Suprapubic skin (tissue), 4 donors: ENCODE results near the gene KCNIP3.

Experiments used
- EP300 ChIP-seq: sonication (generic); formaldehyde crosslinking; IDR thresholded peaks from one replicate; pipeline ENCODE4 v1.6.1; 2017; ENCODE audit warnings: antibody characterized with exemption
- POLR2A ChIP-seq, 2 donors: fragments of 450-650 bp; IDR thresholded peaks; one replicate each; pipeline ENCODE4 v1.6.1; 2017; ENCODE audit warnings: antibody characterized with exemption in 2 of 2, mild to moderate bottlenecking in 2 of 2, moderate library complexity in 2 of 2
- POLR2AphosphoS5 ChIP-seq, 3 donors: sonication (generic); formaldehyde crosslinking; IDR thresholded peaks; one replicate each; pipeline ENCODE4 v1.6.1; 2017; ENCODE audit warnings: antibody characterized with exemption in 3 of 3
- TF ChIP-seq, protein P1 (sequence below), 2 donors: fragments of 200-600 bp in 1 of 2; fragments of 450-650 bp in 1 of 2; sonication (generic) in 1 of 2; IDR thresholded peaks; one replicate each; pipeline ENCODE4 v1.5.1; 2016 to 2019; ENCODE audit warnings: antibody characterized with exemption in 2 of 2, mild to moderate bottlenecking in 1 of 2, moderate library complexity in 1 of 2

GRCh38 chr2:95269036-95269680, 28.0 kb upstream of the KCNIP3 start:
- TF ChIP-seq, protein P1, sequence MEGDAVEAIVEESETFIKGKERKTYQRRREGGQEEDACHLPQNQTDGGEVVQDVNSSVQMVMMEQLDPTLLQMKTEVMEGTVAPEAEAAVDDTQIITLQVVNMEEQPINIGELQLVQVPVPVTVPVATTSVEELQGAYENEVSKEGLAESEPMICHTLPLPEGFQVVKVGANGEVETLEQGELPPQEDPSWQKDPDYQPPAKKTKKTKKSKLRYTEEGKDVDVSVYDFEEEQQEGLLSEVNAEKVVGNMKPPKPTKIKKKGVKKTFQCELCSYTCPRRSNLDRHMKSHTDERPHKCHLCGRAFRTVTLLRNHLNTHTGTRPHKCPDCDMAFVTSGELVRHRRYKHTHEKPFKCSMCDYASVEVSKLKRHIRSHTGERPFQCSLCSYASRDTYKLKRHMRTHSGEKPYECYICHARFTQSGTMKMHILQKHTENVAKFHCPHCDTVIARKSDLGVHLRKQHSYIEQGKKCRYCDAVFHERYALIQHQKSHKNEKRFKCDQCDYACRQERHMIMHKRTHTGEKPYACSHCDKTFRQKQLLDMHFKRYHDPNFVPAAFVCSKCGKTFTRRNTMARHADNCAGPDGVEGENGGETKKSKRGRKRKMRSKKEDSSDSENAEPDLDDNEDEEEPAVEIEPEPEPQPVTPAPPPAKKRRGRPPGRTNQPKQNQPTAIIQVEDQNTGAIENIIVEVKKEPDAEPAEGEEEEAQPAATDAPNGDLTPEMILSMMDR (IDR thresholded peaks at IDR 0.05): no peak
- TF ChIP-seq POLR2A (IDR thresholded peaks at IDR 0.05) (no peak), POLR2AphosphoS5 (IDR thresholded peaks at IDR 0.05) (no peak), EP300 (no peak)
